ENCODE data around the gene ZCCHC14. TPM values are rescaled to one million over a fixed set of nuclear protein-coding genes. Genes with fewer than 3 reads are reported as not detected.
"Not testable (repeated sequence)": the region's sequence is repeated elsewhere in the genome, so short reads cannot be mapped to it uniquely, and the experiment has no call there.

ZCCHC14 gene
- total and polyA plus RNA-seq, 2 of the 13 experiments (the other 11 are each of a cell fraction or from before 2014, with no cell fraction given), result 12.4 to 12.5 TPM

DNA sequence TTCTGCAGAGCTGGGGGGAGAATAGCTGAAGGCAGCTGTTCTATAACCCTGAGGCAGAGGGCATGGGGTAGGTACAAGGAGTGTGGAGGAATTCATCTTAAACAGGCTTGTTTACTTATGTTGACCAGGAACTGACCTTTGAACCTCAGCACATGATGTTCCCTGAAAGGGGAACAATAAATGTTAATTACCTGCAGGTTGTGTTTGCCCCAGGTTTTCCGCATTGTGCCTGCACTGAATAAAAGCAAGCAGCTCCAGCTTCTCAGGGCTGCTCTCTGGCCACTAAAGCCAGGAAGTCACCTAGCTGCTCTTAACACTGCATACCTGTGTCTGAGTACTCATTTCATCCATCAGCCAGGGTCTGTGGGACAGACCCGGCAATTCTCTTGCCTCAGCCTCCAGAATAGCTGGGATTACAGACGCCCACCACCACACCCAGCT, 113.5 kb downstream of the ZCCHC14 start (continued):
- TF ChIP-seq KDM1A (CRISPR knock-in tag; IDR thresholded peaks at IDR 0.05) (0 out of 2 replicates have a peak, but pooled peaks have one; percentile 19), FOXO1 (CRISPR knock-in tag; IDR thresholded peaks at IDR 0.05) (peak; percentile 69; the same call in 1 of the 2 replicates), SAP130 (CRISPR knock-in tag; IDR thresholded peaks at IDR 0.05; ENCODE audit: low read depth) (peak; percentile 91), POLR2AphosphoS5 (IDR thresholded peaks at IDR 0.05; ENCODE audit: low read depth, low read length) (0 out of 2 replicates have a peak, but pooled peaks have one; percentile 18), ZNF766 (CRISPR knock-in tag; IDR thresholded peaks at IDR 0.05; ENCODE audit: borderline replicate concordance) (peak; percentile 75; the same call in 1 of the 2 replicates), ZNF777 (CRISPR knock-in tag; IDR thresholded peaks at IDR 0.05) (0 out of 2 replicates have a peak, but pooled peaks have one; percentile 25), IRF2 (CRISPR knock-in tag; IDR thresholded peaks at IDR 0.05) (peak; percentile 68; the same call in 1 of the 2 replicates), GATAD1 (CRISPR knock-in tag; IDR thresholded peaks at IDR 0.05) (peak; percentile 42; the same call in 1 of the 2 replicates), SIX1 (CRISPR knock-in tag; IDR thresholded peaks at IDR 0.05; ENCODE audit: borderline replicate concordance) (peak; percentile 44; the same call in 1 of the 2 replicates), ARNT2 (CRISPR knock-in tag; IDR thresholded peaks at IDR 0.05; ENCODE audit: low read depth) (0 out of 2 replicates have a peak, but pooled peaks have one; percentile 25), ZNF232 (CRISPR knock-in tag; IDR thresholded peaks at IDR 0.05; ENCODE audit: borderline replicate concordance) (0 out of 2 replicates have a peak, but pooled peaks have one; percentile 38), HNF4G (IDR thresholded peaks at IDR 0.05; ENCODE audit: borderline replicate concordance, low read depth, low read length) (peak; percentile 77), HNF4G (CRISPR knock-in tag; IDR thresholded peaks at IDR 0.05; ENCODE audit: borderline replicate concordance, low read depth) (0 out of 2 replicates have a peak, but pooled peaks have one; percentile 70), ZNF883 (CRISPR knock-in tag; IDR thresholded peaks at IDR 0.05; ENCODE audit: not compliant biosample characterization) (peak; percentile 39), SALL2 (CRISPR knock-in tag; IDR thresholded peaks at IDR 0.05) (0 out of 2 replicates have a peak, but pooled peaks have one; percentile 54), RXRB (CRISPR knock-in tag; IDR thresholded peaks at IDR 0.05; ENCODE audit: borderline replicate concordance) (peak; percentile 73), KAT8 (CRISPR knock-in tag; IDR thresholded peaks at IDR 0.05) (peak; percentile 46; the same call in 1 of the 2 replicates), SP5 (CRISPR knock-in tag; IDR thresholded peaks at IDR 0.05; ENCODE audit: borderline replicate concordance, low read depth) (0 out of 2 replicates have a peak, but pooled peaks have one; percentile 36), NONO (CRISPR knock-in tag; conservative IDR thresholded peaks at IDR 0.05) (peak; percentile 73; the same call in 1 of the 2 replicates), STAG1 (CRISPR knock-in tag; IDR thresholded peaks at IDR 0.05) (peak; percentile 12; the same call in 1 of the 2 replicates), ZSCAN21 (CRISPR knock-in tag; IDR thresholded peaks at IDR 0.05; ENCODE audit: borderline replicate concordance) (peak; percentile 51; the same call in 1 of the 2 replicates)
- TF ChIP-seq, protein P1, sequence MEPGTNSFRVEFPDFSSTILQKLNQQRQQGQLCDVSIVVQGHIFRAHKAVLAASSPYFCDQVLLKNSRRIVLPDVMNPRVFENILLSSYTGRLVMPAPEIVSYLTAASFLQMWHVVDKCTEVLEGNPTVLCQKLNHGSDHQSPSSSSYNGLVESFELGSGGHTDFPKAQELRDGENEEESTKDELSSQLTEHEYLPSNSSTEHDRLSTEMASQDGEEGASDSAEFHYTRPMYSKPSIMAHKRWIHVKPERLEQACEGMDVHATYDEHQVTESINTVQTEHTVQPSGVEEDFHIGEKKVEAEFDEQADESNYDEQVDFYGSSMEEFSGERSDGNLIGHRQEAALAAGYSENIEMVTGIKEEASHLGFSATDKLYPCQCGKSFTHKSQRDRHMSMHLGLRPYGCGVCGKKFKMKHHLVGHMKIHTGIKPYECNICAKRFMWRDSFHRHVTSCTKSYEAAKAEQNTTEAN (CRISPR knock-in tag; conservative IDR thresholded peaks at IDR 0.05), result 0 out of 2 replicates have a peak, but pooled peaks have one; percentile 39
- TF ChIP-seq, protein P2, sequence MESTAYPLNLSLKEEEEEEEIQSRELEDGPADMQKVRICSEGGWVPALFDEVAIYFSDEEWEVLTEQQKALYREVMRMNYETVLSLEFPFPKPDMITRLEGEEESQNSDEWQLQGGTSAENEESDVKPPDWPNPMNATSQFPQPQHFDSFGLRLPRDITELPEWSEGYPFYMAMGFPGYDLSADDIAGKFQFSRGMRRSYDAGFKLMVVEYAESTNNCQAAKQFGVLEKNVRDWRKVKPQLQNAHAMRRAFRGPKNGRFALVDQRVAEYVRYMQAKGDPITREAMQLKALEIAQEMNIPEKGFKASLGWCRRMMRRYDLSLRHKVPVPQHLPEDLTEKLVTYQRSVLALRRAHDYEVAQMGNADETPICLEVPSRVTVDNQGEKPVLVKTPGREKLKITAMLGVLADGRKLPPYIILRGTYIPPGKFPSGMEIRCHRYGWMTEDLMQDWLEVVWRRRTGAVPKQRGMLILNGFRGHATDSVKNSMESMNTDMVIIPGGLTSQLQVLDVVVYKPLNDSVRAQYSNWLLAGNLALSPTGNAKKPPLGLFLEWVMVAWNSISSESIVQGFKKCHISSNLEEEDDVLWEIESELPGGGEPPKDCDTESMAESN (CRISPR knock-in tag; conservative IDR thresholded peaks at IDR 0.05), result 0 out of 2 replicates have a peak, but pooled peaks have one; percentile 12
- TF ChIP-seq, protein P3, sequence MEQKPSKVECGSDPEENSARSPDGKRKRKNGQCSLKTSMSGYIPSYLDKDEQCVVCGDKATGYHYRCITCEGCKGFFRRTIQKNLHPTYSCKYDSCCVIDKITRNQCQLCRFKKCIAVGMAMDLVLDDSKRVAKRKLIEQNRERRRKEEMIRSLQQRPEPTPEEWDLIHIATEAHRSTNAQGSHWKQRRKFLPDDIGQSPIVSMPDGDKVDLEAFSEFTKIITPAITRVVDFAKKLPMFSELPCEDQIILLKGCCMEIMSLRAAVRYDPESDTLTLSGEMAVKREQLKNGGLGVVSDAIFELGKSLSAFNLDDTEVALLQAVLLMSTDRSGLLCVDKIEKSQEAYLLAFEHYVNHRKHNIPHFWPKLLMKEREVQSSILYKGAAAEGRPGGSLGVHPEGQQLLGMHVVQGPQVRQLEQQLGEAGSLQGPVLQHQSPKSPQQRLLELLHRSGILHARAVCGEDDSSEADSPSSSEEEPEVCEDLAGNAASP (CRISPR knock-in tag; IDR thresholded peaks at IDR 0.05; ENCODE audit: borderline replicate concordance), result peak; percentile 70; the same call in 1 of the 2 replicates
- TF ChIP-seq NONO (IDR thresholded peaks at IDR 0.05), result not testable (repeated sequence)
- TF ChIP-seq, protein P4, sequence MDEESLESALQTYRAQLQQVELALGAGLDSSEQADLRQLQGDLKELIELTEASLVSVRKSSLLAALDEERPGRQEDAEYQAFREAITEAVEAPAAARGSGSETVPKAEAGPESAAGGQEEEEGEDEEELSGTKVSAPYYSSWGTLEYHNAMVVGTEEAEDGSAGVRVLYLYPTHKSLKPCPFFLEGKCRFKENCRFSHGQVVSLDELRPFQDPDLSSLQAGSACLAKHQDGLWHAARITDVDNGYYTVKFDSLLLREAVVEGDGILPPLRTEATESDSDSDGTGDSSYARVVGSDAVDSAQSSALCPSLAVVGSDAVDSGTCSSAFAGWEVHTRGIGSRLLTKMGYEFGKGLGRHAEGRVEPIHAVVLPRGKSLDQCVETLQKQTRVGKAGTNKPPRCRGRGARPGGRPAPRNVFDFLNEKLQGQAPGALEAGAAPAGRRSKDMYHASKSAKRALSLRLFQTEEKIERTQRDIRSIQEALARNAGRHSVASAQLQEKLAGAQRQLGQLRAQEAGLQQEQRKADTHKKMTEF (CRISPR knock-in tag; IDR thresholded peaks at IDR 0.05), result peak; percentile 50

All from HepG2 (cell line).